Right lobe of liver (tissue), 6 donors: ENCODE data around the gene MROH7. TPM values are rescaled to one million over a fixed set of nuclear protein-coding genes. Genes with fewer than 3 reads are reported as not detected.

Experiments used
- ATAC-seq, 4 donors: fragments of 200-7000 bp; cut with Tn5 transposase; one replicate each; pipeline ENCODE4 v1.9.1; 2020; ENCODE audit warnings: mild to moderate bottlenecking in 4 of 4, moderate library complexity in 4 of 4
- DNase-seq, 3 donors: peaks; one replicate each; pipeline ENCODE4 v3.0.0-alpha.2; 2020
- H3K27ac ChIP-seq, 3 donors: fragments of 200-600 bp; one replicate each; pipeline ENCODE4 v1.8.0; 2022
- H3K27me3 ChIP-seq, 2 donors: fragments of 200-600 bp; one replicate each; pipeline ENCODE4 v1.8.0; 2022
- H3K36me3 ChIP-seq, 4 donors: fragments of 200-600 bp; sonication (generic) in 1 of 4; one replicate each; pipeline versions ENCODE4 v1.5.1 to v1.8.0; 2017 to 2022; ENCODE audit warnings: control low read depth in 1 of 4
- H3K4me1 ChIP-seq, 4 donors: fragments of 200-600 bp; sonication (generic) in 1 of 4; one replicate each; pipeline versions ENCODE4 v1.5.1 to v1.8.0; 2017 to 2022; ENCODE audit warnings: control low read depth in 1 of 4
- H3K4me3 ChIP-seq, 3 donors: fragments of 200-600 bp; one replicate each; pipeline ENCODE4 v1.8.0; 2022
- H3K9me3 ChIP-seq, 4 donors: fragments of 200-600 bp; sonication (generic) in 1 of 4; one replicate each; pipeline versions ENCODE4 v1.5.1 to v1.8.0; 2017 to 2022; ENCODE audit warnings: control low read depth in 1 of 4
- POLR2A ChIP-seq: fragments of 450-650 bp; IDR thresholded peaks from one replicate; pipeline ENCODE4 v1.6.1; 2017; ENCODE audit warnings: antibody characterized with exemption, mild to moderate bottlenecking
- WGBS: methylation state at CpG from one replicate; pipeline ENCODE4 v1.1.6; 2018; ENCODE audit warnings: low coverage, low lambda C conversion rate; ENCODE audit not compliant: insufficient coverage; ENCODE audit errors: missing lambda C conversion rate; 5-methylcytosine and 5-hydroxymethylcytosine counted together
- intact Hi-C, 2 donors: fragments of 100-400 bp; cut with DNase I; formaldehyde crosslinking; loops; one replicate each; pipeline versions ENCODE4 v1.11.2 to v1.14.1; 2022
- total RNA-seq, 6 experiments: library from RNA; depleted of rRNA in 2 of 6; stranded (reverse); fragments of >200 nt in 2 of 6; fragmentation: NEBNext Ultra II Directional in 3 of 6; extraction: Animal tissue kit (Norgen Biotek cat#: 25700) in 3 of 6; gene quantifications; one replicate each; pipeline versions ENCODE4 v1.1.0 to v1.2.4, GENCODE V29; 2016 to 2023
- TF ChIP-seq, protein P1 (sequence below), 4 donors: fragments of 200-600 bp in 3 of 4; fragments of 450-650 bp in 1 of 4; IDR thresholded peaks; one replicate each; pipeline versions ENCODE4 v1.5.1 to v1.8.0; 2016 to 2022; ENCODE audit warnings: antibody characterized with exemption in 4 of 4, mild to moderate bottlenecking in 2 of 4
- donor health status: DM: no; HTN: yes; CAD: no.
- donor health status: DM: no; HTN: no; CAD: no.
- donor health status: DM: no; HTN: no; CAD: no.
- donor health status: DM: no; HTN: yes; CAD: no.
- donor health status: DM: no; HTN: yes; CAD: no.

The MROH7 gene
- total RNA-seq, 6 experiments from 2014 or later = 0.37 to 3.1 (median 1.2) TPM

DNA sequence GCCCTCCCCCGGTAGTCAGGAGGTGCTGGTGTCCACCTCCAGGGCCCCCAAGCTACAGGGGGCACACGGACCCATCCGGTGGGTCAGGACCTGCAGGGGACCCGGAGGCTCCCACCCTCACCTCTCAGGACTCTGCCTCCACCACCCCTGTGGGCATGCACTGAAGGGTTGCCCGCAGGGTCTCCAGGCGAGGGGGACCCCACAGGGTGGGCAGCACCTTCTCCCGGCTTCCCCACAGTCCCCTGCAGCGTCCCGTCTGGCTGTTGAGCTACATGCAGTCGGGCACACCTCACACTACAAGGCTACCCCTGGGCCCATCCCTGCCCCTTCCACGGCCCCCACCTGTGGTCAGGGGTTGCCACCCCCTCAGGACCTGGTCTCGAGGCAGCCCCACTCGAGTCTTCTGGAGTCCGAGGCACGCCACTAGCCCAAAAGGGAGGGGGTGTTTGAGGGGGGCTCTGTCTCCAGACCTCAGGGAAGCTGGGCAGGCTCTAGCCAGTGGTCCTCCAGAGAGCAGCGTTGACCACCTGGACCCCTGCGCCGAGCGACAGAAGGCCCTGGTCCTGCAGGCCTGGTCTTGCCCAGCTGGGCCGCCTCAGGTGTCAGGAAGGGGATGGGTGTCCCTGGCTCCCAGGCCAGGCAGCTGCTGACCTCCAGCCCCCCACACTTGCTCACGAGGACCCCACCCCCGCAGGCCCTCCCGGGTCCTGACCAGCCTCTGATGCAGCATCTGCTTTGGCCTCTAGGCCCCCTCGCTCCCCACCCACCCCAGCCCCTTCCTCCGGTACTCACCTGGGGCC is 113.1 kb downstream of the MROH7 start:
- Histone ChIP-seq H3K27ac (no peak overlapping the region), H3K4me3 (no peak overlapping the region), H3K9me3 (no peaks in the 10 kb centered on the region), H3K36me3 (peaks cover 0 to 11% (median 0%) of the 10 kb centered on the region in 4 donors), H3K4me1 (no peaks in the 10 kb centered on the region), H3K27me3 (no peaks in the 10 kb centered on the region)
- no peak for TF ChIP-seq POLR2A
- TF ChIP-seq, protein P1, sequence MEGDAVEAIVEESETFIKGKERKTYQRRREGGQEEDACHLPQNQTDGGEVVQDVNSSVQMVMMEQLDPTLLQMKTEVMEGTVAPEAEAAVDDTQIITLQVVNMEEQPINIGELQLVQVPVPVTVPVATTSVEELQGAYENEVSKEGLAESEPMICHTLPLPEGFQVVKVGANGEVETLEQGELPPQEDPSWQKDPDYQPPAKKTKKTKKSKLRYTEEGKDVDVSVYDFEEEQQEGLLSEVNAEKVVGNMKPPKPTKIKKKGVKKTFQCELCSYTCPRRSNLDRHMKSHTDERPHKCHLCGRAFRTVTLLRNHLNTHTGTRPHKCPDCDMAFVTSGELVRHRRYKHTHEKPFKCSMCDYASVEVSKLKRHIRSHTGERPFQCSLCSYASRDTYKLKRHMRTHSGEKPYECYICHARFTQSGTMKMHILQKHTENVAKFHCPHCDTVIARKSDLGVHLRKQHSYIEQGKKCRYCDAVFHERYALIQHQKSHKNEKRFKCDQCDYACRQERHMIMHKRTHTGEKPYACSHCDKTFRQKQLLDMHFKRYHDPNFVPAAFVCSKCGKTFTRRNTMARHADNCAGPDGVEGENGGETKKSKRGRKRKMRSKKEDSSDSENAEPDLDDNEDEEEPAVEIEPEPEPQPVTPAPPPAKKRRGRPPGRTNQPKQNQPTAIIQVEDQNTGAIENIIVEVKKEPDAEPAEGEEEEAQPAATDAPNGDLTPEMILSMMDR (IDR thresholded peaks at IDR 0.05) = no peak
- WGBS = no CpG with 5 or more reads among the region's 25 CpGs
- intact Hi-C loops = no loop called here
- DNase-seq (no peak), ATAC-seq (peak in 1 of 4 donors; percentile 22)

DNA sequence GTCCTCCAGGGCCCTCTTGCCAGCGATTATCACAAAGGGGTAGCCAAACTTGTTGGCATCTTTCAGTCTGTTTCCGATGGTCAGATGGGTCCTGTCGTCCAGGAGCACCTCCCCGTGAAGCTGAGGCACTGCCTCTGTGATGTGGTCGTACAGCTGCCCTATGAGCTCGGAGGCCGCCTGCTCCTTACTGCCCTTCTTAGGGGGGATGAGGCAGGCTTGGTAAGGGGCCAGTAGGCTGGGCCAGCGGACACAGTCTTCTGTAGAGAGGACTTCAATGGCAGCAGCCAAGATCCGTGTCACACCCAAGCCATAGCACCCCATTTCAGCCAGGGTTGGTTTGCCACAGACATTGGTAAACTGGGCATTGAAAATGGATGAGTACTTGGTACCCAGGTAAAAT is 116.2 kb downstream of the MROH7 start:
- Histone ChIP-seq H3K27ac (no peak overlapping the region), H3K4me1 (no peaks in the 10 kb centered on the region), H3K27me3 (no peaks in the 10 kb centered on the region), H3K4me3 (no peak overlapping the region), H3K9me3 (no peaks in the 10 kb centered on the region), H3K36me3 (peaks cover 0 to 11% (median 0%) of the 10 kb centered on the region in 4 donors)
- DNase-seq (no peak), ATAC-seq (no peak)
- WGBS = no CpG with 5 or more reads among the region's 9 CpGs
- TF ChIP-seq, protein P1 (IDR thresholded peaks at IDR 0.05) = no peak
- TF ChIP-seq POLR2A = no peak
- intact Hi-C loops = no loop called here

DNA sequence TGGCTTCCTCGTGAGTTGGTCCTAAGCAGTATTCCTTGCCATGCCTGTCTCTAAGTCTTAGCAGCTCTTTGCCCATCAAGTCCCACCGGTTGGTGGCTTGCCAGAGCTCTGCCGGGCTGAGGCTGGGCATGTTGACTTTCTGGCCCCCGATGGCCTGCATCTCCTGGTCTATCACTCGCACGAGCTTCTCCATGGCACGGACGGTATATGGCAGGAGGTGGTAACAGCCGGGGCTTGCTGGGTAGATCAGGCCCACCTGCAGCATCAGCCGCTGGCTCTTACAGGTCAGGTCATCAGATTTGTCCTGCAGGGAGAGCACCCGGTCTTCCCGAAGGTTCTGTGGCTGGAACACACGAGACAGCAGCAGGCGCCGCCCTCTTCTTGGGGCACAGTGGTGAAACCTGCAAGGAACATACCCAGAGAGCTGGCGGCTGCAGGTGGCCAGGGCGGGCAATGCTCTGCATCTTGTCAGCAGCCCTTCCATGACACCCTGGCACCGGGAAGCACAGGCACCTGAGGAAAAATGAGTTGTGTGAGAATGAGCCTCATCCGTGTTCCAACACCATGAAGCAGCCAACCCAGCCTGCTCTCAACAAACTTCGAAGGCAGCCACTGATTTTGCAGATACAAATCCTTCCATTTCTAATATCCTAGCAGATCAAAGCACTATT is 117.2 kb downstream of the MROH7 start:
- 88% methylated on average over 2 of the region's 20 CpGs for WGBS
- DNase-seq (no peak), ATAC-seq (no peak)
- Histone ChIP-seq H3K4me3 (no peak overlapping the region), H3K9me3 (no peaks in the 10 kb centered on the region), H3K27ac (no peak overlapping the region), H3K27me3 (no peaks in the 10 kb centered on the region), H3K4me1 (peaks cover 0 to 6% (median 0%) of the 10 kb centered on the region in 4 donors), H3K36me3 (peaks cover 0 to 11% (median 0%) of the 10 kb centered on the region in 4 donors)
- TF ChIP-seq, protein P1 (IDR thresholded peaks at IDR 0.05) = no peak
- TF ChIP-seq POLR2A = no peak
- intact Hi-C loops = no loop called here

Other genes with a start within 250 kb of the MROH7 start
- gene SSBP3, start 235.4 kb upstream of the MROH7 start, total RNA-seq = 10 to 100 TPM; 19.4 to 34.1 (median 24.4) TPM
- gene ACOT11, start 93.6 kb upstream of the MROH7 start, total RNA-seq = 1 to 10 TPM in 2 of 6 experiments, under 1 TPM in 4; 0.50 to 1.3 (median 0.84) TPM
- gene FAM151A, start 18.3 kb upstream of the MROH7 start, total RNA-seq = 10 to 100 TPM in 2 of 6 experiments, 1 to 10 TPM in 2, under 1 TPM in 2; 0.12 to 72.9 (median 5.2) TPM
- gene TTC4, start 74.1 kb downstream of the MROH7 start, total RNA-seq = 10 to 100 TPM in 3 of 6 experiments, 1 to 10 TPM in 3; 8.1 to 19.2 (median 10.0) TPM
- gene PARS2, start 122.7 kb downstream of the MROH7 start, total RNA-seq = 1 to 10 TPM; 3.2 to 5.4 (median 4.0) TPM
- 1 to 10 TPM; 2.7 to 8.9 (median 4.7) TPM for gene TTC22, start 159.5 kb downstream of the MROH7 start, total RNA-seq
- 1,000 to 10,000 TPM in 1 of 6 experiments, 100 to 1,000 TPM in 5; 319 to 1,976 (median 596) TPM for gene DHCR24, start 245.4 kb downstream of the MROH7 start, total RNA-seq